ENCODE data around the gene UBE2D2. TPM values are rescaled to one million over a fixed set of nuclear protein-coding genes. Genes with fewer than 3 reads are reported as not detected.
A peak's percentile ranks its signal among the peaks of the same experiment; 100 is the strongest.

Gene UBE2D2
- total RNA-seq, 1 donor from 2014 or later: 129 TPM

DNA sequence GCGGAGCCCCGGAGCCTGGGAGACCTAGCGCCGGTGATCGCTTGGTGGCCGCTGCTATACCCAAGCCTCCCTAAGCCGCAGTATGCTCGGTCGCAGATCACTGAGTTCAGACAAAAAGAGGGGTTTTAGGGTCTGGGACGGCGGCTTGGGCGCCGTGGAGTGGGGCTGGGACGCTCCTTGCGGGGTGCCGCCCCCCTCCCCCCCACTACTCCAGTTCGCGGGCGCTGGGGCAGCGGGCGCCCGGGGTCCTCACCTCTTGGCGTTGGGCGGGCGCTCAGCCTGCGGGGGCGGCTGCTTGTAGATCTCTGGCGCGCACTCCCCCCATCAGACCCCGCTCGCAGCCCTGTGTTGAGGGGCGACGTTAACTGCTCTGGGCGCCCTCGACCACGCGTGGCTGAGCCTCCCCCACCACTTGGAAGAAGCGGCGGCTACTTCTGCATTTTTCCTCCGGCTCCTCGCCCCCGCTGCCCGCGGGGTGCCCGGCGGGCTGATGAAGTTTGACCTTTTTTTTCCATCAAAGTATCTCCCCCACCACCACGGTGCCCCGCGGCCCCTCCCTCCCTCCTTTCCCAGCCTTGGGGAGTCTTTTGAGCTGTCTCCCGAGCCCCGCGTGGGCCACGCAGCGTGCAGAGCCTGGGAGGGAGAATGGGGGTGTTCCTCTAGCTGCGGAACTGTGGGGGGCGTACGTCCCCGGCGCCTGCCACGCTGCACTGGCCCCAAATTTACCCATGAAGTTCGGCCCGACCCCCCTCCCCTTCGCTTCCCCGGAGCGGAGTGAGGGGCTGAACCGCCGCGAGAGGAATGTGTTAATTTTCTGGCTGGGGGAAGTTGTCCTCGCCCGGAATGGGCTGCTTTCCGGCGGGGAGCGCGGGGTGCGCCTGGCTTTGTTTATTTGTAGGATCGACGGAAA, 88.2 kb downstream of the UBE2D2 start:
- no peaks in the 10 kb centered on the region for H3K27me3 Mint-ChIP-seq (ENCODE audit: low read depth)
- peaks cover 5% of the 10 kb centered on the region for H3K36me3 Mint-ChIP-seq (ENCODE audit: low read depth)
- TF ChIP-seq, protein P1, sequence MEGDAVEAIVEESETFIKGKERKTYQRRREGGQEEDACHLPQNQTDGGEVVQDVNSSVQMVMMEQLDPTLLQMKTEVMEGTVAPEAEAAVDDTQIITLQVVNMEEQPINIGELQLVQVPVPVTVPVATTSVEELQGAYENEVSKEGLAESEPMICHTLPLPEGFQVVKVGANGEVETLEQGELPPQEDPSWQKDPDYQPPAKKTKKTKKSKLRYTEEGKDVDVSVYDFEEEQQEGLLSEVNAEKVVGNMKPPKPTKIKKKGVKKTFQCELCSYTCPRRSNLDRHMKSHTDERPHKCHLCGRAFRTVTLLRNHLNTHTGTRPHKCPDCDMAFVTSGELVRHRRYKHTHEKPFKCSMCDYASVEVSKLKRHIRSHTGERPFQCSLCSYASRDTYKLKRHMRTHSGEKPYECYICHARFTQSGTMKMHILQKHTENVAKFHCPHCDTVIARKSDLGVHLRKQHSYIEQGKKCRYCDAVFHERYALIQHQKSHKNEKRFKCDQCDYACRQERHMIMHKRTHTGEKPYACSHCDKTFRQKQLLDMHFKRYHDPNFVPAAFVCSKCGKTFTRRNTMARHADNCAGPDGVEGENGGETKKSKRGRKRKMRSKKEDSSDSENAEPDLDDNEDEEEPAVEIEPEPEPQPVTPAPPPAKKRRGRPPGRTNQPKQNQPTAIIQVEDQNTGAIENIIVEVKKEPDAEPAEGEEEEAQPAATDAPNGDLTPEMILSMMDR (IDR thresholded peaks at IDR 0.05): no peak
- peaks cover 42% of the 10 kb centered on the region for H3K4me1 Mint-ChIP-seq (ENCODE audit: low read depth)
- no peaks in the 10 kb centered on the region for H3K9me3 Mint-ChIP-seq (ENCODE audit: low read depth)
- H3K4me3 Mint-ChIP-seq (ENCODE audit: unreplicated experiment): peak overlapping the region; percentile 99
- DNase-seq (ENCODE audit: low spot score): peak; percentile 86
- H3K27ac Mint-ChIP-seq (ENCODE audit: unreplicated experiment): peak overlapping the region; percentile 99

DNA sequence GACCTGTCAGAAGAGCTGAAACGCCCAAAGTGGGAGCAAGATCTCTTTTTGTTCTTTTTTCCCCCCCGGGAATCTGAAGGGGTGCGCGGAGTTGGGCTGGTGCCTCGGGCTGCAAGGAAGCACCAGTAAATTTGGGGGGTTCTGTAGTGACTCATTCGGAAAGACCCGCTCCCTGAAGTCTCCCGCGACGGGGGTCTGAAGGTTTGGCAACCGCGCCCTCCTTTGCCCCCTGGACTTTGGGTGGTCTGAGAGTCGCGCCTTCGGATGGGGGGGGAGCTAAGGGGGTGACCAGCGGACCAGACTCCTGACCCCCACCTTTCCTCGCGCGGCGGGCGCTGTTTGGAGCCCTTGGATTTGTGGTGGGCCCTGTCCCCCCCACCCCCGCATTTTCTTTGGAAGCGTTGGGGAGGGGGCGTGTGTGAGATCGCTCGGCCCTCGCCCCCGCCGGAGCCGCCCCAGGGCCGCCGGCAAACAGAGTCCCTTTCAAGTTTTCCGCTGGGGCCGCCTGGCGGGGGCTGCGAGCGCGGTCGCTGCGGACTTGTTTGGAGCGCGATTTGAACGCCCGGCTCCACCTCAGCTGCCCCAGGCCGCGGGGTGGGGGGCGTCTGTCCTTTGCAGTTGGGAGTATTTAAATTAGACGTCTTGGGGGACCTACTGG, 89.0 kb downstream of the UBE2D2 start:
- Mint-ChIP-seq H3K9me3 (ENCODE audit: low read depth) (no peaks in the 10 kb centered on the region), H3K27ac (ENCODE audit: unreplicated experiment) (peak overlapping the region; percentile 99), H3K27me3 (ENCODE audit: low read depth) (no peaks in the 10 kb centered on the region), H3K4me1 (ENCODE audit: low read depth) (peaks cover 50% of the 10 kb centered on the region), H3K4me3 (ENCODE audit: unreplicated experiment) (peak overlapping the region; percentile 99), H3K36me3 (ENCODE audit: low read depth) (peaks cover 5% of the 10 kb centered on the region)
- TF ChIP-seq, protein P1 (IDR thresholded peaks at IDR 0.05): peak; percentile 68
- peak; percentile 74 for DNase-seq (ENCODE audit: low spot score)

DNA sequence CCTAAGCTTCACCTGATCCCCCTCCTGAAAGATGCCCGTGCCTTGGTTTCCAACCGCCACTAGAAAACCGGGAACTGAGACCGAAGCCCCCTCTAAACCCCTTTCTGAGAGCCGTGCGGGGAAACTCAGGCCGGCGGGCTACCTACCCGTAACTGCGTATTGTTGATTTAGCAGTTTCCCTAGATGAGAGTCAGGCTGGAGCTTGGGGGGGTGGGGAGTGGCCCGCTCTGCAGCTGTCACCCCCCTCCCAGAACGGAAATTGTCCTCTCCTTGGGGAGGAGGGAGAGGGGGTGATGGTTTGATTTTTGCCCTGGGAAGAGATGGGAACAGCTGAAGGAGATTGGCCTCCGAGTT, 89.5 kb downstream of the UBE2D2 start:
- no peak for DNase-seq (ENCODE audit: low spot score)
- Mint-ChIP-seq H3K27me3 (ENCODE audit: low read depth) (no peaks in the 10 kb centered on the region), H3K4me1 (ENCODE audit: low read depth) (peaks cover 55% of the 10 kb centered on the region), H3K27ac (ENCODE audit: unreplicated experiment) (peak overlapping the region; percentile 99), H3K9me3 (ENCODE audit: low read depth) (no peaks in the 10 kb centered on the region), H3K36me3 (ENCODE audit: low read depth) (peaks cover 5% of the 10 kb centered on the region), H3K4me3 (ENCODE audit: unreplicated experiment) (peak overlapping the region; percentile 99)
- TF ChIP-seq, protein P1 (IDR thresholded peaks at IDR 0.05): no peak

DNA sequence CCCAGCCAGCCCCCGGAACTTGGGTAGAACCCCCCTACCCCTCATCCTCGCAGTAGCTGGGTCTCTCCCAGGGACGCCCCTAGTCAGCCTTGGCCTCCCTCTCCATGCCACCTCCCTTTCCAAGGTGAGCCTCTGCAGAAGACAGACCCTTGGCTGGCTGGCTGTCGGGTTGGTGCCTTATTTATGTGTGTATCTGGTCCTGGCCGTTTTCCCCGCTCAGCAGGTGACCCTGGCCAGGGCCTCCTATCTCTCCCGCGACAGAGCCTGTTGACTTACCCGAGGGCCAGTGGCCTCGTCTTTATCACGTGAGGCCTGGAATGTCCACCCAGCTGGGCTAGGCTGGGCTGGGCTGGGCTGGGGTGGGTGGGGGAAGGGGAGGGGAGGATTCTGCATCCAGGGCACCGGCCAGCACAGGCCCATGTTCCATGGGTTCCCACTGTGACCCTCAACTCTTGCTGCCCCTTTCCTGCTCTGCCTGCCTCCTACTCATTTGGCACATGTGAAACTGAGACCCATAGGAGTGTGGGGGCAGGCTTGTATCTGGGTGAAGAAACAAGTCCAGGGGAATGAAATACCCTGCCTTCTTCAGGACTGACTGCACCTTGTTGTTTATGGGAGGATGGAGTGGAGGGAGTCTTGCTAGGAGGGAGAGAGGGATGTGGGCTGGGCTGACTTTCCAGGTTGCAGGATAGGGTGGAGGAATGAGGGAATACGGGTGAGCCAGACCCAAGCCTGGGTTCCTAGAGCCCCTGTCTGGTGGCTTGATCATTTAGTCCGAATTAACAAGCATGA, 90.1 kb downstream of the UBE2D2 start:
- Mint-ChIP-seq H3K4me3 (ENCODE audit: unreplicated experiment) (peak overlapping the region; percentile 99), H3K36me3 (ENCODE audit: low read depth) (peaks cover 5% of the 10 kb centered on the region), H3K27me3 (ENCODE audit: low read depth) (no peaks in the 10 kb centered on the region), H3K27ac (ENCODE audit: unreplicated experiment) (peak overlapping the region; percentile 99), H3K9me3 (ENCODE audit: low read depth) (no peaks in the 10 kb centered on the region), H3K4me1 (ENCODE audit: low read depth) (peaks cover 61% of the 10 kb centered on the region)
- DNase-seq (ENCODE audit: low spot score): peak; percentile 93
- TF ChIP-seq, protein P1 (IDR thresholded peaks at IDR 0.05): no peak
